Osteocyte (in vitro differentiated cells): ENCODE data around the gene KIF16B. TPM values are rescaled to one million over a fixed set of nuclear protein-coding genes. Genes with fewer than 3 reads are reported as not detected.

ENCODE experiments used
- DNase-seq: peaks from one replicate; pipeline ENCODE4 v3.0.0; 2021; ENCODE audit warnings: mixed read lengths; ENCODE audit not compliant: unreplicated experiment; ENCODE audit errors: extremely low spot score
- H3K27ac Mint-ChIP-seq: one replicate; pipeline ENCODE4 v1.8.0; 2021; ENCODE audit warnings: mild to moderate bottlenecking, mixed read lengths; ENCODE audit not compliant: unreplicated experiment
- H3K27me3 Mint-ChIP-seq: one replicate; pipeline ENCODE4 v1.8.0; 2021; ENCODE audit warnings: mixed read lengths; ENCODE audit not compliant: unreplicated experiment
- H3K36me3 Mint-ChIP-seq: one replicate; pipeline ENCODE4 v1.8.0; 2021; ENCODE audit warnings: mixed read lengths; ENCODE audit not compliant: unreplicated experiment
- H3K4me1 Mint-ChIP-seq: one replicate; pipeline ENCODE4 v1.8.0; 2021; ENCODE audit warnings: mixed read lengths; ENCODE audit not compliant: unreplicated experiment
- H3K4me3 Mint-ChIP-seq: one replicate; pipeline ENCODE4 v1.8.0; 2021; ENCODE audit warnings: mild to moderate bottlenecking, moderate library complexity, mixed read lengths; ENCODE audit not compliant: unreplicated experiment
- H3K9me3 Mint-ChIP-seq: one replicate; pipeline ENCODE4 v1.8.0; 2021; ENCODE audit warnings: mixed read lengths; ENCODE audit not compliant: unreplicated experiment
- total RNA-seq: library from RNA; stranded (reverse); gene quantifications from 2 replicates; pipeline ENCODE4 v1.2.1, GENCODE V29; 2021
- TF ChIP-seq, protein P1 (sequence below): fragments of 200-600 bp; sonication (generic); IDR thresholded peaks from 2 replicates; pipeline ENCODE4 v1.5.0; 2021; ENCODE audit warnings: antibody characterized with exemption, mild to moderate bottlenecking, moderate library complexity

Gene KIF16B
- total RNA-seq, 1 donor from 2014 or later: 10.2 TPM

DNA sequence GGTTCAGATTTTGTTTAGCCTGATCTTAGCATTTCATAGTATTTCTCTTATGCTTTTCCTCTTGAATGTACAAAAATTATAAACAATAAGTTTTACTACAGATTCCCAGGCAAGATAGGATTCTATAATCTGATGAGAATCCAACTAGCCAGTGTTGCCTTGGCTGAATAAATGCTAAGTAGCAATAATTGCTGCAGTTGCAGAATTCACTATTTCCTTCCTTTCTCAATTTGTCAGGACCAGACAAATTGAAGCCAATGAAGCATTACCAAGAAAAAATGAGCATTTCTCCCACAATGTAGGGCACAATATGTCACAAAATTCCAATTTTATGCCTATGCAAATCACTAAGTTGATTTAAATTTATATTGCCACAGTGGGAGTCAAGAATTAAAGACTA, 260.2 kb downstream of the KIF16B start:
- TF ChIP-seq, protein P1, sequence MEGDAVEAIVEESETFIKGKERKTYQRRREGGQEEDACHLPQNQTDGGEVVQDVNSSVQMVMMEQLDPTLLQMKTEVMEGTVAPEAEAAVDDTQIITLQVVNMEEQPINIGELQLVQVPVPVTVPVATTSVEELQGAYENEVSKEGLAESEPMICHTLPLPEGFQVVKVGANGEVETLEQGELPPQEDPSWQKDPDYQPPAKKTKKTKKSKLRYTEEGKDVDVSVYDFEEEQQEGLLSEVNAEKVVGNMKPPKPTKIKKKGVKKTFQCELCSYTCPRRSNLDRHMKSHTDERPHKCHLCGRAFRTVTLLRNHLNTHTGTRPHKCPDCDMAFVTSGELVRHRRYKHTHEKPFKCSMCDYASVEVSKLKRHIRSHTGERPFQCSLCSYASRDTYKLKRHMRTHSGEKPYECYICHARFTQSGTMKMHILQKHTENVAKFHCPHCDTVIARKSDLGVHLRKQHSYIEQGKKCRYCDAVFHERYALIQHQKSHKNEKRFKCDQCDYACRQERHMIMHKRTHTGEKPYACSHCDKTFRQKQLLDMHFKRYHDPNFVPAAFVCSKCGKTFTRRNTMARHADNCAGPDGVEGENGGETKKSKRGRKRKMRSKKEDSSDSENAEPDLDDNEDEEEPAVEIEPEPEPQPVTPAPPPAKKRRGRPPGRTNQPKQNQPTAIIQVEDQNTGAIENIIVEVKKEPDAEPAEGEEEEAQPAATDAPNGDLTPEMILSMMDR: no peak
- Mint-ChIP-seq H3K4me3 (no peak overlapping the region), H3K9me3 (no peaks in the 10 kb centered on the region), H3K4me1 (no peaks in the 10 kb centered on the region), H3K27ac (no peak overlapping the region), H3K27me3 (no peaks in the 10 kb centered on the region), H3K36me3 (peaks cover 10% of the 10 kb centered on the region)
- no peak for DNase-seq

DNA sequence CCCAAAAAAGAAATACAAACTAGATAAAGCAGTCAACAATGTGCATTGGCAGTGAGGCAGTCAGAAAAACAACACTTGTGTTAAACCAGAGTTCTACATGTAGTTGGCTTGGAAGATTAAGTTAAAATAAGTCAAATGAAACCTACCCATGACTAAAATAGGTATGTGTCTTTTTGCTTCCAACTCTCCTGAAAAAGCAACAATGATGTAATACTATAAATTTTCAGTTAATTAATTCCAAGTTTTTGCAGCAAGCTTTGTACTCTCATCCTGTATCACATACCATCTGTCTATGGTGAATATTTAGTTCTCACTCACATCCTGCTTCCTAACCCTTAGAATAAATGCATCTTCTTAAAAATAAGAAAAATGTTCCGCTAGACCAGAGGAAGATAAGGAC, 261.5 kb downstream of the KIF16B start:
- H3K4me3 Mint-ChIP-seq: no peak overlapping the region
- H3K27ac Mint-ChIP-seq: no peak overlapping the region
- DNase-seq: no peak
- no peaks in the 10 kb centered on the region for H3K27me3 Mint-ChIP-seq
- H3K36me3 Mint-ChIP-seq: peaks cover 7% of the 10 kb centered on the region
- no peaks in the 10 kb centered on the region for H3K4me1 Mint-ChIP-seq
- no peaks in the 10 kb centered on the region for H3K9me3 Mint-ChIP-seq
- TF ChIP-seq, protein P1: no peak

DNA sequence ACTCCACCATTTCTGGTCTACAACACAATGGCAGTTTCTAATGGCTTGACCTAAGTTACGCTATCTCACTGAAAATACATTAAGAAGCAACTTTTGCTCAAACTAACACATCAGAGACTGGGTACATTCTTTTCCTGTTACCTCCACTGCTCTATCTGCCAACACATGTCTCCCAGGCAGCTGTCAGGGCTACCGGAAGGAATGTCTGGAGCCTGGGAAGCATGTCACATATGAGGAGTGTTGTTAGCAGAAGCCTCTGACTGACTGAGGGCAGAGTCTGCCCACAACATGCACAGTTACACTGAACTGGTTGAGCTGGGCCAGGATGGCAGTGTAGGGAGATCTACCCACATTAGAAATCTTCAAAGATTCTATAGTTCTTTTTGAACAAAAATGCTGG, 264.5 kb downstream of the KIF16B start:
- DNase-seq: no peak
- peaks cover 11% of the 10 kb centered on the region for H3K36me3 Mint-ChIP-seq
- H3K27me3 Mint-ChIP-seq: no peaks in the 10 kb centered on the region
- H3K4me3 Mint-ChIP-seq: no peak overlapping the region
- no peak overlapping the region for H3K27ac Mint-ChIP-seq
- TF ChIP-seq, protein P1: no peak
- H3K4me1 Mint-ChIP-seq: no peaks in the 10 kb centered on the region
- peaks cover under 1% of the 10 kb centered on the region for H3K9me3 Mint-ChIP-seq

DNA sequence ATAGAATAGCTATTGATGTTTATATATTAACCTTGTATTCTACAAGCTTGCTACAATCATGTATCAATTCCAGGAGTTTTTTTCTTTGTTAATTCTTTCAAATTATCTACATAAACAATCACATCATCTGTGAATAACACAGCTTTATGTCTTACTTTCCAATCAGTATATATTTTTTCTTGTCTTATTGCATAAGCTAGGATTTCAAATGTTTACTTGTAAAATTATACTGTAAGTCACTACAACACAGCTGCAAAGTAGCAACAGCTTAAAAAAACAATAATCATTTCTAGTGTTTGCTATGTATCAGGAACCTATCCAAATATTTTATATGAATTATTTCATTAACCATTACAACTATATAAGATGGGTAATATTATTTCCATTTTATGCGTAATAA, 270.4 kb downstream of the KIF16B start:
- Mint-ChIP-seq H3K4me3 (no peak overlapping the region), H3K27ac (no peak overlapping the region), H3K27me3 (no peaks in the 10 kb centered on the region), H3K4me1 (no peaks in the 10 kb centered on the region), H3K36me3 (peaks cover 11% of the 10 kb centered on the region), H3K9me3 (peaks cover 22% of the 10 kb centered on the region)
- no peak for DNase-seq
- TF ChIP-seq, protein P1: no peak

DNA sequence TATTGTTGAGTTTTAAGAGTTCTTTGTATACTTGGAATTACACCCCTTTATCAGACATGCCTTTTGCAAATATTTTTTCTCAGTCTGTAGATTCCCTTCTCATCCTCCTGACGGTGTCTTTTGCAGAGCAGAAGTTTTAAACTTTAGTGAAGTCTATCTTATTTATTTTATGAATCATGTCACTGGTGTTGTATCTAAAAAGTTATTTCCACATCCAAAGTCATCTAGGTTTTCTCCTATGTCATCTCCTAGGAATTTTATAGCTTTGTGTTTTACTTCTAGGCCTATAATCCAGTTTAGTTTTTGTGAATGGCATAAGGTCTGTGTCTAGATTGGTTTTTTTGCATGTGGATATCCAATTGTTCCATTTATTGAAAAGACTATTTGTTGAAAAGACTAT, 271.3 kb downstream of the KIF16B start:
- H3K27ac Mint-ChIP-seq: no peak overlapping the region
- no peak overlapping the region for H3K4me3 Mint-ChIP-seq
- TF ChIP-seq, protein P1: no peak
- H3K27me3 Mint-ChIP-seq: no peaks in the 10 kb centered on the region
- H3K9me3 Mint-ChIP-seq: peaks cover 22% of the 10 kb centered on the region
- H3K4me1 Mint-ChIP-seq: no peaks in the 10 kb centered on the region
- peaks cover 11% of the 10 kb centered on the region for H3K36me3 Mint-ChIP-seq
- no peak for DNase-seq
